ENCODE data around the gene KDM4C.

DNA sequence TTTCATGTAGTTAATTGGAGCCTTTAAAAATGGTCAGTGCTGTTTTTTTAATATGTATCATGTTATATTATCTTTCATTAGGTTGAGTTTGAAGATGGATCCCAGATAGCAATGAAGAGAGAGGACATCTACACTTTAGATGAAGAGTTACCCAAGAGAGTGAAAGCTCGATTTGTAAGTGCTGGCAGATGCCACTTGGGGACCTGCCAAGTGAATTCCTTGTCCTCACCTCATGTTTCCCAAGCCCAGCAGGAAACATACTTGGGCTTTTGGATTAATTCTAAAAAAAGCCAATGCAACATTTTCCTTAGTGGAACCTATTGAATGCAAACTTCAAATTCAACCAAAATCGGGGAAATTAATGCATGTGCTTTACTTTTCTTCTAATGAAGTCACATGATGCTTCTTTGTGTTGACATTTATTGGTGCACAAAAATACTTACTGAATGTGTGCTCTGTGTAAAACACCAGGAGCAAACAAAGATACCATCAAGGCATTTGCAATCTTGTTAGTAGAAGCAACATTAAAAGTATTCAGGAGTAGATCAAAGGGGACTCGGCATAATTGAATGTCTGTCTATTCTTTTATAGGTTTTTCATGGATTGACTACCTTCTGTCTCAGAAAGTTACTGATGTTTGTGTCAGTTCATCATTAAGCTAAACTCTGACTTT lies 412.1 kb downstream of the KDM4C start:
- TF ChIP-seq, protein P1, sequence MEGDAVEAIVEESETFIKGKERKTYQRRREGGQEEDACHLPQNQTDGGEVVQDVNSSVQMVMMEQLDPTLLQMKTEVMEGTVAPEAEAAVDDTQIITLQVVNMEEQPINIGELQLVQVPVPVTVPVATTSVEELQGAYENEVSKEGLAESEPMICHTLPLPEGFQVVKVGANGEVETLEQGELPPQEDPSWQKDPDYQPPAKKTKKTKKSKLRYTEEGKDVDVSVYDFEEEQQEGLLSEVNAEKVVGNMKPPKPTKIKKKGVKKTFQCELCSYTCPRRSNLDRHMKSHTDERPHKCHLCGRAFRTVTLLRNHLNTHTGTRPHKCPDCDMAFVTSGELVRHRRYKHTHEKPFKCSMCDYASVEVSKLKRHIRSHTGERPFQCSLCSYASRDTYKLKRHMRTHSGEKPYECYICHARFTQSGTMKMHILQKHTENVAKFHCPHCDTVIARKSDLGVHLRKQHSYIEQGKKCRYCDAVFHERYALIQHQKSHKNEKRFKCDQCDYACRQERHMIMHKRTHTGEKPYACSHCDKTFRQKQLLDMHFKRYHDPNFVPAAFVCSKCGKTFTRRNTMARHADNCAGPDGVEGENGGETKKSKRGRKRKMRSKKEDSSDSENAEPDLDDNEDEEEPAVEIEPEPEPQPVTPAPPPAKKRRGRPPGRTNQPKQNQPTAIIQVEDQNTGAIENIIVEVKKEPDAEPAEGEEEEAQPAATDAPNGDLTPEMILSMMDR (IDR thresholded peaks at IDR 0.05; ENCODE audit: insufficient read depth, low read length, poor library complexity, severe bottlenecking) = no peak
- TF ChIP-seq EZH2phosphoT487 (conservative IDR thresholded peaks at IDR 0.05; ENCODE audit: low read length) = no peak

All from SU-DHL-6 (cell line).